ENCODE measurements around the gene MEIOB.
"Not testable (repeated sequence)": the region's sequence is repeated elsewhere in the genome, so short reads cannot be mapped to it uniquely, and the experiment has no call there.

The MEIOB gene

GRCh38 chr16:1879477-1879876 is 7.5 kb upstream of the MEIOB start:
- in situ Hi-C loops (cut with HindIII; ENCODE audit: low pct_unique_long_range_greater_than_20kb, low sequenced_read_pairs) = no loop called here
- no peak for TF ChIP-seq JUND (IDR thresholded peaks at IDR 0.05; ENCODE audit: low read depth)
- DNase-seq (ENCODE audit: low read depth in 1 of 2, low spot score in 1 of 2) = no peak

GRCh38 chr16:1878256-1878655 is 6.3 kb upstream of the MEIOB start:
- in situ Hi-C loops (cut with HindIII; ENCODE audit: low pct_unique_long_range_greater_than_20kb, low sequenced_read_pairs) = no loop called here
- no peak for DNase-seq (ENCODE audit: low read depth in 1 of 2, low spot score in 1 of 2)
- TF ChIP-seq JUND (IDR thresholded peaks at IDR 0.05; ENCODE audit: low read depth) = no peak

GRCh38 chr16:1877804-1878203 is 5.8 kb upstream of the MEIOB start:
- DNase-seq (ENCODE audit: low read depth in 1 of 2, low spot score in 1 of 2) = no peak
- no peak for TF ChIP-seq JUND (IDR thresholded peaks at IDR 0.05; ENCODE audit: low read depth)
- in situ Hi-C loops (cut with HindIII; ENCODE audit: low pct_unique_long_range_greater_than_20kb, low sequenced_read_pairs) = no loop called here

GRCh38 chr16:1877089-1877488 is 5.1 kb upstream of the MEIOB start:
- no peak for DNase-seq (ENCODE audit: low read depth in 1 of 2, low spot score in 1 of 2)
- no peak for TF ChIP-seq JUND (IDR thresholded peaks at IDR 0.05; ENCODE audit: low read depth)
- in situ Hi-C loops (cut with HindIII; ENCODE audit: low pct_unique_long_range_greater_than_20kb, low sequenced_read_pairs) = no loop called here

- DNase-seq (ENCODE audit: low read depth in 1 of 2, low spot score in 1 of 2) = no peak
- in situ Hi-C loops (cut with HindIII; ENCODE audit: low pct_unique_long_range_greater_than_20kb, low sequenced_read_pairs) = no loop called here
- TF ChIP-seq JUND (IDR thresholded peaks at IDR 0.05; ENCODE audit: low read depth) = no peak
Measured at GRCh38 chr16:1876468-1876867, 4.5 kb upstream of the MEIOB start.

GRCh38 chr16:1876066-1876465 is 4.1 kb upstream of the MEIOB start:
- in situ Hi-C loops (cut with HindIII; ENCODE audit: low pct_unique_long_range_greater_than_20kb, low sequenced_read_pairs); DNase-seq (ENCODE audit: low read depth in 1 of 2, low spot score in 1 of 2): not testable (repeated sequence)

- no peak for DNase-seq (ENCODE audit: low read depth in 1 of 2, low spot score in 1 of 2)
- in situ Hi-C loops (cut with HindIII; ENCODE audit: low pct_unique_long_range_greater_than_20kb, low sequenced_read_pairs) = no loop called here
Measured at GRCh38 chr16:1874854-1875253, 2.9 kb upstream of the MEIOB start.

GRCh38 chr16:1870365-1871082 is 1.4 kb downstream of the MEIOB start:
- in situ Hi-C loops (cut with HindIII; ENCODE audit: low pct_unique_long_range_greater_than_20kb, low sequenced_read_pairs) = no loop called here
- TF ChIP-seq JUND (IDR thresholded peaks at IDR 0.05; ENCODE audit: low read depth) = no peak
- no peak for DNase-seq (ENCODE audit: low read depth in 1 of 2, low spot score in 1 of 2)

More at GRCh38 chr16:1874854-1875253, 2.9 kb upstream of the MEIOB start:
- TF ChIP-seq JUND (IDR thresholded peaks at IDR 0.05; ENCODE audit: low read depth) = no peak

GRCh38 chr16:1865902-1866690 is 5.9 kb downstream of the MEIOB start:
- in situ Hi-C loops (cut with HindIII; ENCODE audit: low pct_unique_long_range_greater_than_20kb, low sequenced_read_pairs) = no loop called here
- no peak for DNase-seq (ENCODE audit: low read depth in 1 of 2, low spot score in 1 of 2)
- TF ChIP-seq JUND (IDR thresholded peaks at IDR 0.05; ENCODE audit: low read depth) = no peak

- TF ChIP-seq JUND (IDR thresholded peaks at IDR 0.05; ENCODE audit: low read depth) = no peak
- in situ Hi-C loops (cut with HindIII; ENCODE audit: low pct_unique_long_range_greater_than_20kb, low sequenced_read_pairs) = no loop called here
Measured at GRCh38 chr16:1863681-1864460, 8.1 kb downstream of the MEIOB start.

GRCh38 chr16:1862394-1862793 is 9.6 kb downstream of the MEIOB start:
- no peak for TF ChIP-seq JUND (IDR thresholded peaks at IDR 0.05; ENCODE audit: low read depth)
- no peak for DNase-seq (ENCODE audit: low read depth in 1 of 2, low spot score in 1 of 2)
- in situ Hi-C loops (cut with HindIII; ENCODE audit: low pct_unique_long_range_greater_than_20kb, low sequenced_read_pairs) = no loop called here

More at GRCh38 chr16:1863681-1864460, 8.1 kb downstream of the MEIOB start:
- DNase-seq (ENCODE audit: low read depth in 1 of 2, low spot score in 1 of 2) = peak in 1 of 2 experiments; percentile 56

- no peak for DNase-seq (ENCODE audit: low read depth in 1 of 2, low spot score in 1 of 2)
- no peak for TF ChIP-seq JUND (IDR thresholded peaks at IDR 0.05; ENCODE audit: low read depth)
- in situ Hi-C loops (cut with HindIII; ENCODE audit: low pct_unique_long_range_greater_than_20kb, low sequenced_read_pairs) = no loop called here
Measured at GRCh38 chr16:1861730-1862129, 10.2 kb downstream of the MEIOB start.

GRCh38 chr16:1859650-1860049 is 12.3 kb downstream of the MEIOB start:
- TF ChIP-seq JUND (IDR thresholded peaks at IDR 0.05; ENCODE audit: low read depth) = no peak
- DNase-seq (ENCODE audit: low read depth in 1 of 2, low spot score in 1 of 2) = no peak
- in situ Hi-C loops (cut with HindIII; ENCODE audit: low pct_unique_long_range_greater_than_20kb, low sequenced_read_pairs) = no loop called here

Measured in T47D (cell line).